K562 (cell line): ENCODE results near the gene ZNF366. TPM values are rescaled to one million over a fixed set of nuclear protein-coding genes. Genes with fewer than 3 reads are reported as not detected.

ENCODE experiments used
- ATAC-seq: fragments of 200-7000 bp; cut with Tn5 transposase; 3 replicates; pipeline ENCODE4 v1.9.1; 2020; ENCODE audit warnings: moderate library complexity
- BruUV-seq: library from RNA; stranded (reverse); fragments of 400-500 nt; replicated peaks from 2 replicates; lab custom pipeline; 2021; lab: Mats Ljungman, UMichigan
- CTCF ChIA-PET: fragments of 300-600 bp; formaldehyde crosslinking; extraction: SDS; loops from one replicate; lab custom pipeline; 2021; ENCODE audit warnings: low intra/inter-chr PET ratio; lab: Yijun Ruan, JAX
- POLR2A ChIA-PET: fragments of 300-600, 350-650 bp; sonication (Branson Sonifier 250); formaldehyde crosslinking; extraction: SDS; loops from one replicate; lab custom pipeline; 2021; ENCODE audit warnings: antibody characterized with exemption, inconsistent platforms; lab: Yijun Ruan, JAX
- DNase-seq, 4 experiments: peaks; one replicate each; pipeline versions ENCODE4 v3.0.0 to v3.0.0-alpha.2; 2011 to 2018; ENCODE audit warnings: low spot score in 3 of 4, mixed read lengths in 3 of 4; ENCODE audit errors: extremely low read depth in 1 of 4
- FAIRE-seq: peaks from 2 replicates; lab custom pipeline; 2011; peaks lifted over from hg19 to GRCh38; lab: Jason Lieb, UNC
- H2AFZ ChIP-seq: 2 replicates; pipeline ENCODE4 v1.6.0; 2011; ENCODE audit warnings: low read depth, low read length, control low read depth, inconsistent platforms
- H3K27ac ChIP-seq: fragments of 200-600 bp; 3 replicates; pipeline ENCODE4 v1.8.0; 2011; ENCODE audit warnings: low read depth, mild to moderate bottlenecking, control low read depth, inconsistent platforms, low read length, moderate library complexity, mixed read lengths; ENCODE audit errors: extremely low read depth
- H3K27me3 ChIP-seq, 2 experiments: fragments of 300-600 bp in 1 of 2; 2 replicates in 1 of 2; 3 replicates in 1 of 2; pipeline versions ENCODE4 v1.6.0 to v1.8.0; 2011; ENCODE audit warnings: inconsistent platforms in 2 of 2, low read length in 2 of 2, mild to moderate bottlenecking in 1 of 2, mixed read lengths in 1 of 2, moderate library complexity in 1 of 2; ENCODE audit not compliant: control insufficient read depth in 2 of 2, insufficient read depth in 2 of 2
- H3K36me3 ChIP-seq: fragments of 300-600 bp; 3 replicates; pipeline ENCODE4 v1.8.0; 2011; ENCODE audit warnings: mild to moderate bottlenecking, low read length, inconsistent platforms; ENCODE audit not compliant: control insufficient read depth, insufficient read depth
- H3K4me1 ChIP-seq, 2 experiments: fragments of 200-600 bp in 1 of 2; replicated peaks in 1 of 2; 2 replicates in 1 of 2; 3 replicates in 1 of 2; pipeline versions ENCODE4 v1.5.1 to v1.8.0; 2011; ENCODE audit warnings: inconsistent platforms in 2 of 2, low read length in 2 of 2, mild to moderate bottlenecking in 1 of 2, mixed read lengths in 1 of 2, moderate library complexity in 1 of 2; ENCODE audit not compliant: control insufficient read depth in 2 of 2, insufficient read depth in 2 of 2
- H3K4me2 ChIP-seq: 2 replicates; pipeline ENCODE4 v1.6.1; 2011; ENCODE audit warnings: low read length, control low read depth, inconsistent platforms, mixed read lengths; ENCODE audit not compliant: insufficient read depth
- H3K4me3 ChIP-seq: fragments of 200-600 bp; sonication (generic), shearing (Covaris generic); 2 replicates; pipeline ENCODE4 v1.5.1; 2016; ENCODE audit warnings: control low read depth, inconsistent platforms
- H3K79me2 ChIP-seq: fragments of 200-600 bp; 3 replicates; pipeline ENCODE4 v1.8.0; 2011; ENCODE audit warnings: low read length, inconsistent platforms; ENCODE audit not compliant: control insufficient read depth, insufficient read depth
- H3K9ac ChIP-seq, 2 experiments: 2 replicates each; pipeline versions ENCODE4 v1.6.0 to v1.6.1; 2011; ENCODE audit warnings: low read depth in 2 of 2, low read length in 2 of 2, control low read depth in 1 of 2, inconsistent platforms in 1 of 2, mild to moderate bottlenecking in 1 of 2, mixed read lengths in 1 of 2; ENCODE audit not compliant: insufficient read depth in 1 of 2
- H3K9me1 ChIP-seq: one replicate; pipeline ENCODE4 v1.6.0; 2011; ENCODE audit warnings: inconsistent platforms, mild to moderate bottlenecking, low read length, moderate library complexity; ENCODE audit not compliant: control insufficient read depth, insufficient read depth
- H3K9me3 ChIP-seq: replicated peaks from 2 replicates; pipeline ENCODE4 v1.5.1; 2011; ENCODE audit warnings: low read depth, low read length, inconsistent platforms; ENCODE audit not compliant: control insufficient read depth, insufficient read depth
- H4K20me1 ChIP-seq: replicated peaks from 2 replicates; pipeline ENCODE4 v1.6.1; 2011; ENCODE audit warnings: low read length, inconsistent platforms, mixed read lengths; ENCODE audit not compliant: control insufficient read depth, insufficient read depth
- CHCHD3 ChIP-seq: fragments of 250-450 bp; sonication (Bioruptor Pico); IDR thresholded peaks from 2 replicates; pipeline ENCODE4 v2.1.2; 2022; ENCODE audit warnings: mild to moderate bottlenecking
- ETS1 ChIP-seq: conservative IDR thresholded peaks from 2 replicates; pipeline ENCODE4 v1.6.1; 2011; ENCODE audit warnings: low read depth, mild to moderate bottlenecking, low read length; ENCODE audit not compliant: control insufficient read depth
- GTF2B ChIP-seq: IDR thresholded peaks from 2 replicates; pipeline ENCODE4 v1.6.1; 2011; ENCODE audit not compliant: insufficient read length; ENCODE audit errors: extremely low read depth
- NCOA6 ChIP-seq: fragments of 450-650 bp; IDR thresholded peaks from 2 replicates; pipeline ENCODE4 v1.6.1; 2017; ENCODE audit warnings: mild to moderate bottlenecking
- PHF20 ChIP-seq: fragments of 450-650 bp; IDR thresholded peaks from 2 replicates; pipeline ENCODE4 v1.6.1; 2018; ENCODE audit not compliant: partially characterized antibody
- THRB ChIP-seq: fragments of 450-650 bp; formaldehyde crosslinking; conservative IDR thresholded peaks from 2 replicates; pipeline ENCODE4 v1.4.0; 2022; ENCODE audit warnings: mild to moderate bottlenecking, missing genetic modification characterization
- TOE1 ChIP-seq, 2 experiments: fragments of 450-650 bp in 1 of 2; sonication (generic) in 1 of 2; formaldehyde crosslinking in 1 of 2; IDR thresholded peaks; 2 replicates each; pipeline versions ENCODE4 v1.7.1 to v1.8.0; 2016 to 2022; ENCODE audit warnings: borderline replicate concordance in 2 of 2, mild to moderate bottlenecking in 2 of 2, antibody characterized with exemption in 1 of 2, inconsistent platforms in 1 of 2, low read depth in 1 of 2, missing genetic modification reagents in 1 of 2, moderate library complexity in 1 of 2
- ZNF23 ChIP-seq: fragments of 250-450 bp; sonication (Bioruptor Pico); IDR thresholded peaks from 2 replicates; pipeline ENCODE4 v1.4.0; 2020; ENCODE audit warnings: mild to moderate bottlenecking
- ZNF398 ChIP-seq: fragments of 250-450 bp; sonication (Bioruptor Pico); IDR thresholded peaks from 2 replicates; pipeline ENCODE4 v1.8.0; 2021; ENCODE audit warnings: moderate library complexity, mild to moderate bottlenecking, inconsistent platforms
- ZNF609 ChIP-seq: sonication (generic); formaldehyde crosslinking; IDR thresholded peaks from 2 replicates; pipeline ENCODE4 v1.8.1; 2023; ENCODE audit warnings: missing genetic modification reagents, mild to moderate bottlenecking, borderline replicate concordance
- WGBS: fragments of 100-300 bp; shearing (Covaris generic); methylation state at CpG from one replicate; pipeline ENCODE4 v1.1.6; 2016; ENCODE audit warnings: low coverage, mixed read lengths; ENCODE audit not compliant: insufficient coverage; ENCODE audit errors: missing lambda C conversion rate; 5-methylcytosine and 5-hydroxymethylcytosine counted together
- in situ Hi-C: fragments of 300-500 bp; cut with MboI; formaldehyde crosslinking; loops from 4 replicates; pipeline ENCODE4 v1.15.0; 2018; ENCODE audit warnings: inconsistent platforms, mixed read lengths
- intact Hi-C: fragments of 100-400 bp; cut with micrococcal nuclease; formaldehyde crosslinking; loops from 2 replicates; pipeline ENCODE4 v1.14.2; 2022
- polyA plus RNA-seq, 8 experiments: library from polyadenylated mRNA; depleted of rRNA in 4 of 8; stranded (reverse) in 5 of 8; unstranded in 3 of 8; fragments of >200 nt; fragmentation: Nextera tagmentation in 2 of 8; fragmentation: Illumina TruSeq in 1 of 8; extraction: Ambion mirVana in 2 of 8; extraction: Trizol in 1 of 8; gene quantifications; 2 replicates each; pipeline versions ENCODE4 v1.2.1 to v1.2.3, GENCODE V29; 2011 to 2014; ENCODE audit warnings: inconsistent platforms in 1 of 8, missing spikeins in 1 of 8
- total RNA-seq, 7 experiments: library from RNA; depleted of rRNA in 6 of 7; stranded (reverse); fragments of >200 nt in 6 of 7; fragmentation: Illumina TruSeq in 2 of 7; extraction: Trizol in 2 of 7; gene quantifications; 2 replicates each; pipeline versions ENCODE4 v1.2.1 to v1.2.3, GENCODE V29; 2011 to 2021; ENCODE audit warnings: low replicate concordance in 1 of 7

Gene ZNF366
- total and polyA plus RNA-seq, 9 of the 15 experiments (the other 6 are each of a cell fraction or from before 2014, with no cell fraction given): not detected

GRCh38 chr5:72479921-72480320, 27.3 kb downstream of the ZNF366 start (continued):
- TF ChIP-seq THRB (CRISPR knock-in tag) (no peak), GTF2B (no peak), ZNF23 (CRISPR knock-in tag) (no peak), ETS1 (no peak), TOE1 (IDR thresholded peaks at IDR 0.05; ENCODE audit: borderline replicate concordance) (no peak), TOE1 (CRISPR knock-in tag; IDR thresholded peaks at IDR 0.05; ENCODE audit: borderline replicate concordance, low read depth) (no peak)

- Histone ChIP-seq H3K4me3 (no peak overlapping the region), H3K4me1 (peaks cover 0 to 3% of the 10 kb centered on the region in 2 experiments; a peak in 1 of 5 replicates)
- TF ChIP-seq ZNF609: no peak
- no peak for TF ChIP-seq PHF20
- TF ChIP-seq NCOA6: no peak
- no peak for TF ChIP-seq CHCHD3 (CRISPR knock-in tag)
- TF ChIP-seq ZNF398: no peak
- TF ChIP-seq, all 486 proteins: peak for 0
- Histone ChIP-seq H3K79me2 (no peaks in the 10 kb centered on the region), H3K27me3 (no peaks in the 10 kb centered on the region), H4K20me1 (no peaks in the 10 kb centered on the region), H2AFZ (no peak overlapping the region), H3K4me2 (no peak overlapping the region), H3K36me3 (no peaks in the 10 kb centered on the region), H3K9me3 (no peaks in the 10 kb centered on the region), H3K9me1 (no peaks in the 10 kb centered on the region), H3K9ac (no peak overlapping the region), H3K27ac (no peak overlapping the region)
- ATAC-seq: no peak
- no TSS peak for BruUV-seq
- intact Hi-C loops: no loop called here
- ChIA-PET POLR2A (no interaction called here), CTCF (no interaction called here)
- no peak for FAIRE-seq
- DNase-seq: no peak
- in situ Hi-C loops: no loop called here
- WGBS: 44% methylated on average over 1 of the region's 1 CpG
These were observed 28.5 kb downstream of the ZNF366 start for GRCh38 chr5:72478684-72479083.
